GM12878 (cell line): ENCODE measurements around the gene SLC12A2. TPM values are rescaled to one million over a fixed set of nuclear protein-coding genes. Genes with fewer than 3 reads are reported as not detected.

Experiments
- ATAC-seq: fragments of 200-7000 bp; cut with Tn5 transposase; 3 replicates; pipeline ENCODE4 v1.9.1; 2020; ENCODE audit warnings: mild to moderate bottlenecking, moderate library complexity
- BruUV-seq: library from RNA; stranded (reverse); fragments of 400-500 nt; replicated peaks from 2 replicates; lab custom pipeline; 2021; lab: Mats Ljungman, UMichigan
- CTCF ChIA-PET: fragments of 300-600 bp; sonication (Branson Sonifier 250); formaldehyde crosslinking; extraction: SDS; loops from one replicate; lab custom pipeline; 2021; ENCODE audit warnings: inconsistent platforms; lab: Yijun Ruan, JAX
- POLR2A ChIA-PET: fragments of 350-600 bp; formaldehyde crosslinking; extraction: SDS; loops from one replicate; lab custom pipeline; 2021; ENCODE audit warnings: inconsistent platforms; lab: Charles Lee
- RAD21 ChIA-PET: fragments of 300-600 bp; sonication (Branson Sonifier 250); formaldehyde crosslinking; loops from one replicate; lab custom pipeline; 2023; ENCODE audit warnings: antibody characterized with exemption; ENCODE audit not compliant: unreplicated experiment; lab: Charles Lee
- SMC1A ChIA-PET: fragments of 300-600 bp; sonication (Branson Sonifier 250); formaldehyde crosslinking; loops from one replicate; lab custom pipeline; 2023; ENCODE audit not compliant: unreplicated experiment, uncharacterized antibody; lab: Charles Lee
- DNase-seq: peaks from one replicate; pipeline ENCODE4 v3.0.0-alpha.2; 2011; ENCODE audit warnings: low read depth, low spot score
- FAIRE-seq: peaks from 3 replicates; lab custom pipeline; 2011; peaks lifted over from hg19 to GRCh38; lab: Jason Lieb, UNC
- H2AFZ ChIP-seq: 2 replicates; pipeline ENCODE4 v1.6.0; 2011; ENCODE audit warnings: low read depth, low read length, control low read depth; ENCODE audit not compliant: control insufficient read depth
- H3K27ac ChIP-seq: 2 replicates; pipeline ENCODE4 v1.5.1; 2011; ENCODE audit warnings: control low read depth; ENCODE audit not compliant: control insufficient read depth, insufficient read depth
- H3K27me3 ChIP-seq, 2 experiments: replicated peaks in 1 of 2; 2 replicates each; pipeline versions ENCODE4 v1.6.0 to v1.6.1; 2011; ENCODE audit warnings: low read length in 1 of 2; ENCODE audit not compliant: control insufficient read depth in 2 of 2, insufficient read depth in 2 of 2
- H3K36me3 ChIP-seq, 2 experiments: 2 replicates each; pipeline ENCODE4 v1.5.1; 2011; ENCODE audit warnings: low read length in 1 of 2; ENCODE audit not compliant: control insufficient read depth in 2 of 2, insufficient read depth in 2 of 2
- H3K4me1 ChIP-seq: 2 replicates; pipeline ENCODE4 v1.6.1; 2011; ENCODE audit warnings: mild to moderate bottlenecking, low read length, moderate library complexity, mixed read lengths; ENCODE audit not compliant: control insufficient read depth, insufficient read depth
- H3K4me2 ChIP-seq: 2 replicates; pipeline ENCODE4 v1.6.0; 2011; ENCODE audit warnings: control low read depth; ENCODE audit not compliant: control insufficient read depth, insufficient read depth
- H3K4me3 ChIP-seq: fragments of 200-600 bp; sonication (generic); 2 replicates; pipeline ENCODE4 v1.5.1; 2016
- H3K79me2 ChIP-seq: 2 replicates; pipeline ENCODE4 v1.6.0; 2011; ENCODE audit warnings: low read length; ENCODE audit not compliant: control insufficient read depth, insufficient read depth
- H3K9ac ChIP-seq: 2 replicates; pipeline ENCODE4 v1.8.0; 2011; ENCODE audit warnings: low read length, control low read depth, mixed read lengths; ENCODE audit not compliant: control insufficient read depth, insufficient read depth
- H3K9me3 ChIP-seq: replicated peaks from 3 replicates; pipeline ENCODE4 v1.5.1; 2011; ENCODE audit warnings: mild to moderate bottlenecking, low read length; ENCODE audit not compliant: control insufficient read depth, insufficient read depth
- H4K20me1 ChIP-seq: 2 replicates; pipeline ENCODE4 v1.6.0; 2011; ENCODE audit not compliant: control insufficient read depth, insufficient read depth
- BACH1 ChIP-seq: fragments of 450-650 bp; IDR thresholded peaks from 2 replicates; pipeline ENCODE4 v1.6.1; 2017; ENCODE audit warnings: mild to moderate bottlenecking, borderline replicate concordance
- BCLAF1 ChIP-seq: fragments of 450-650 bp; IDR thresholded peaks from 2 replicates; pipeline ENCODE4 v1.6.1; 2017; ENCODE audit warnings: antibody characterized with exemption, mild to moderate bottlenecking, moderate library complexity
- EZH2 ChIP-seq: IDR thresholded peaks from 2 replicates; pipeline ENCODE4 v1.6.1; 2012; ENCODE audit warnings: low read depth, mild to moderate bottlenecking, control low read depth, inconsistent platforms, low read length, borderline replicate concordance; ENCODE audit not compliant: control insufficient read depth
- GATAD2B ChIP-seq: fragments of 450-650 bp; conservative IDR thresholded peaks from 2 replicates; pipeline ENCODE4 v1.6.1; 2017; ENCODE audit warnings: low read depth, mild to moderate bottlenecking, moderate library complexity
- MEF2B ChIP-seq: fragments of 450-650 bp; IDR thresholded peaks from 2 replicates; pipeline ENCODE4 v1.6.1; 2018; ENCODE audit warnings: mild to moderate bottlenecking, moderate library complexity; ENCODE audit not compliant: partially characterized antibody, poor library complexity, severe bottlenecking
- MTA2 ChIP-seq: fragments of 450-650 bp; IDR thresholded peaks from 2 replicates; pipeline ENCODE4 v1.6.1; 2016; ENCODE audit warnings: low read depth, mild to moderate bottlenecking, moderate library complexity
- SMC3 ChIP-seq: IDR thresholded peaks from 2 replicates; pipeline ENCODE4 v1.6.1; 2011; ENCODE audit warnings: low read length, improper control_type of control experiment, borderline replicate concordance
- STAT3 ChIP-seq: IDR thresholded peaks from 2 replicates; pipeline ENCODE4 v1.6.1; 2011; ENCODE audit warnings: low read depth, low read length, improper control_type of control experiment
- ZBTB11 ChIP-seq: fragments of 450-650 bp; formaldehyde crosslinking; IDR thresholded peaks from 2 replicates; pipeline ENCODE4 v1.5.0; 2022; ENCODE audit warnings: mild to moderate bottlenecking, missing genetic modification characterization
- ZNF592 ChIP-seq: fragments of 450-650 bp; IDR thresholded peaks from 2 replicates; pipeline ENCODE4 v1.6.1; 2017; ENCODE audit warnings: mild to moderate bottlenecking, moderate library complexity
- in situ Hi-C: fragments of 300-500 bp; cut with MboI; formaldehyde crosslinking; loops from 9 replicates; pipeline ENCODE4 v1.14.3; 2018; ENCODE audit warnings: mixed read lengths
- intact Hi-C: fragments of 100-400 bp; cut with micrococcal nuclease; formaldehyde crosslinking; loops from one replicate; pipeline ENCODE4 v1.14.2; 2022; ENCODE audit not compliant: unreplicated experiment
- polyA plus RNA-seq, 11 experiments: library from polyadenylated mRNA; depleted of rRNA in 4 of 11; unstranded in 6 of 11; stranded (reverse) in 5 of 11; fragments of >200 nt; fragmentation: Nextera tagmentation in 4 of 11; fragmentation: Illumina TruSeq in 1 of 11; extraction: Ambion mirVana in 4 of 11; extraction: Trizol in 1 of 11; gene quantifications; 1 replicate in 1 of 11; 2 replicates in 10 of 11; pipeline versions ENCODE4 v1.2.1 to v1.2.3, GENCODE V29; 2011 to 2016; ENCODE audit warnings: inconsistent platforms in 2 of 11, missing spikeins in 2 of 11, low read depth in 1 of 11
- total RNA-seq, 4 experiments: library from RNA; depleted of rRNA in 3 of 4; stranded (reverse); fragments of >200 nt in 3 of 4; fragmentation: Illumina TruSeq in 1 of 4; extraction: Trizol in 1 of 4; gene quantifications; 2 replicates each; pipeline versions ENCODE4 v1.2.1 to v1.2.3, GENCODE V29; 2013 to 2021

Gene SLC12A2
- total and polyA plus RNA-seq, 10 of the 15 experiments (the other 5 are each of a cell fraction or from before 2014, with no cell fraction given), result 5.1 to 21.8 (median 10.5) TPM

GRCh38 chr5:128202320-128202719 lies 118.8 kb downstream of the SLC12A2 start (continued):
- TF ChIP-seq ZBTB11 (CRISPR knock-in tag) (no peak), MEF2B (no peak)

GRCh38 chr5:128208436-128208835 lies 124.9 kb downstream of the SLC12A2 start:
- Histone ChIP-seq H3K27me3 (no peaks in the 10 kb centered on the region), H3K9ac (no peak overlapping the region), H3K4me2 (no peak overlapping the region), H4K20me1 (no peaks in the 10 kb centered on the region), H2AFZ (no peak overlapping the region), H3K36me3 (no peaks in the 10 kb centered on the region), H3K9me3 (no peaks in the 10 kb centered on the region), H3K79me2 (no peaks in the 10 kb centered on the region), H3K4me1 (no peaks in the 10 kb centered on the region), H3K4me3 (no peak overlapping the region), H3K27ac (no peak overlapping the region)
- in situ Hi-C loops (loop anchor here (25.0 kb wide), 1 partner anchor 1554 kb away; no protein-coding TSS in a partner anchor), intact Hi-C loops (no loop called here)
- ATAC-seq, result no peak
- no peak for FAIRE-seq
- ChIA-PET RAD21 (no interaction called here), SMC1A (interaction anchor here (0.7 to 1.9 kb wide), 4 partner anchors 8 to 467 kb away, joined by 3 to 10 read pairs (median 4); no protein-coding TSS in a partner anchor), POLR2A (no interaction called here), CTCF (interaction anchor here (0.9 to 2.5 kb wide), 3 partner anchors 333 to 645 kb away, joined by 3 to 9 read pairs (median 9); no protein-coding TSS in a partner anchor)
- DNase-seq, result no peak
- BruUV-seq, result no TSS peak
- TF ChIP-seq GATAD2B, result no peak
- TF ChIP-seq BACH1, result no peak
- no peak for TF ChIP-seq SMC3
- no peak for TF ChIP-seq ZNF592
- no peak for TF ChIP-seq BCLAF1
- no peak for TF ChIP-seq MTA2
- TF ChIP-seq STAT3, result no peak
- no peak for TF ChIP-seq EZH2
